22Rv1 (cell line): Measurements from ENCODE around the gene DUSP28.

ENCODE experiments used
- CTCF ChIP-seq: fragments of 450-650 bp; IDR thresholded peaks from 2 replicates; pipeline ENCODE4 v1.5.1; 2017; ENCODE audit warnings: mild to moderate bottlenecking
- ZFX ChIP-seq: fragments of 450-650 bp; IDR thresholded peaks from 2 replicates; pipeline ENCODE4 v1.6.1; 2017; ENCODE audit warnings: antibody characterized with exemption, borderline replicate concordance

DNA sequence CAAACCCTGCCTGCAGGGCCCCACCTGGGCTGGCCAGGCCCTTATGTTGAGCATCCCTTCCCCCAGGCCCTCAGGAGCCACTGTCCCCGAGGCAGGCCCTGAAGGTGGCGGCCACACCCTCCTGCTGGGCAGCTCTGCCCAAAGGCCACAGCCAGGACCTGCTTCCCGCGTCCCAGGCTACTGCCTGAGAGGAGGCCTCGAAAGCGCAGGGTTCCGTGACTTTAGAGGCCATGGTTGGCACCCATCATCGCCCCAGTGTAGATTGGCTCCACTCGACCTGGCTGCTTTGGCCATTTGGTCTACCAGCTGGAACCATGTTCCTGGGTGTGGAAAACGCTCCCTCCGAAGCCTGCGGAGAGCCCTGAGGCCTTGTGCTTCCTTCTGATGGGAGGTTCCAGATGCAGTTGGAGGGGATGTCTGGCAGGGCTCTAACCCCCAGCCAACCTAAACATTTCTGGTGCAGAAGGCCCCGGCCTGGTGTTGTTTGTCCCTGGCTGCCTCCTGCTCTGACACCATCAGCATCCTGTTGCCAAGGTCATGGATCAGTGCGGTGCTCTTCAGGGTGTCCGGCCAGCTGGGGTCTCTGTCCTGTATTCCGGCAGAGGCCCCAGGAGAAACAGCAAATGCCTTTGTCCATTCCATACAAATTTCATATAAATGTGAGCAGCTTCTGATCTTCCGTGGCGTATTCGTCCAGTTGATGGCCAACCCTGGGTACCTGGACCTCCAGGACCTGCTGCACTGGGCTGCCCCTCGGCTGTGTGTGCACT, 41.1 kb downstream of the DUSP28 start:
- TF ChIP-seq CTCF: no peak
- TF ChIP-seq ZFX: no peak
